Effector memory CD4-positive, alpha-beta T cell (primary cell): ENCODE results near the gene DNAJC12.

Experiments
- DNase-seq, 3 donors: peaks; one replicate each; pipeline ENCODE4 v3.0.0-alpha.2; 2020
- H3K27ac ChIP-seq: 2 replicates; pipeline ENCODE4 v1.7.0; 2013; ENCODE audit warnings: mild to moderate bottlenecking, low read length, moderate library complexity; ENCODE audit not compliant: insufficient read depth, poor library complexity, severe bottlenecking
- H3K27me3 ChIP-seq: replicated peaks from 2 replicates; pipeline ENCODE4 v1.7.0; 2013; ENCODE audit warnings: mild to moderate bottlenecking, low read length; ENCODE audit not compliant: insufficient read depth, control insufficient read depth, poor library complexity, severe bottlenecking
- H3K36me3 ChIP-seq: 2 replicates; pipeline ENCODE4 v1.7.0; 2013; ENCODE audit warnings: mild to moderate bottlenecking, low read length, moderate library complexity; ENCODE audit not compliant: control insufficient read depth, insufficient read depth
- H3K4me1 ChIP-seq: 2 replicates; pipeline ENCODE4 v1.7.0; 2013; ENCODE audit warnings: low read length, mild to moderate bottlenecking; ENCODE audit not compliant: control insufficient read depth, insufficient read depth, poor library complexity, severe bottlenecking
- H3K4me3 ChIP-seq: 2 replicates; pipeline ENCODE4 v1.7.0; 2013; ENCODE audit warnings: low read length, low read depth, mild to moderate bottlenecking; ENCODE audit not compliant: insufficient read depth, poor library complexity, severe bottlenecking
- H3K9me3 ChIP-seq: 2 replicates; pipeline ENCODE4 v1.7.0; 2013; ENCODE audit warnings: mild to moderate bottlenecking, low read length, moderate library complexity; ENCODE audit not compliant: control insufficient read depth

DNAJC12 gene

DNA sequence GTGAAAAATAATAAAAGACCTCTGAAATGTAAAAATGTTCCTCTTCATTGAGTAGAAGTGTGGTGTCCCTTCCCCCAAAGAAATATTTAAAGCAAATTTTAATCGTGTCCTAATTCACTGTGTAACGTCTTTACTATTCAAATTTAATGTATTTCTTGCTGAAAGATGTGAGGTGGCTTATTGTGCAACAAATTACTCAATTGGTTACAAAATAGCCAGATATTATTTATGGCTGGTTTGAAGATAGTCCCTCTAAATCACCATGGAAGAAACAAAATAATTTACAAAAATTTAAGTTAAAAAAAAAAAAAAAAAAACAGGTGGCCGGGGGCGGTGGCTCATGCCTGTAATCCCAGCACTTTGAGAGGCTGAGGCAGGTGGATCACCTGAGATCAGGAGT, 43.7 kb downstream of the DNAJC12 start:
- no peak for DNase-seq
- H3K27ac ChIP-seq, result no peak overlapping the region

DNA sequence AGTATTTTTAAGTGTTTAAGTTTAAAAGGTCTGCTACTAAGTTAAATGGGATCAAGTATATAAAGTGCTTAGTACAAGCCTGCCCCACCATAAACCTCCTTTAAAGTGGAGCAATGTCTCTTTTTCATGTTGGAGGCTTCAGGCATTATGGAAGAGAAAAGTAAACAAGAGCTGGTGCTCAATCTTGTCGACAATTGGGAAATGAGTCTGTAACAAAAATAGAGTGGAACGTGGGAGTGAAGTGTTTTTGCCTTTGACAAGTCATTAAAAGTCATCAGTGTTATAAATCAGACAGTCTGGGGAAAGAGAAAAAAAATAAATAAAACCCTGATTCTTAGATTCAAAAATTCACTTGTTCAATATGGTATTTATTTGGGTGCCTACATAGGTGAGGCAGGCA, 44.7 kb downstream of the DNAJC12 start:
- no peak overlapping the region for H3K27ac ChIP-seq
- no peaks in the 10 kb centered on the region for H3K27me3 ChIP-seq
- H3K4me1 ChIP-seq, result no peaks in the 10 kb centered on the region
- H3K36me3 ChIP-seq, result no peaks in the 10 kb centered on the region
- no peak for DNase-seq
- H3K9me3 ChIP-seq, result no peaks in the 10 kb centered on the region
- no peak overlapping the region for H3K4me3 ChIP-seq

More for the DNA sequence above, 43.7 kb downstream of the DNAJC12 start:
- H3K4me3 ChIP-seq, result no peak overlapping the region
- no peaks in the 10 kb centered on the region for H3K4me1 ChIP-seq
- no peaks in the 10 kb centered on the region for H3K9me3 ChIP-seq
- H3K27me3 ChIP-seq, result no peaks in the 10 kb centered on the region
- no peaks in the 10 kb centered on the region for H3K36me3 ChIP-seq

DNA sequence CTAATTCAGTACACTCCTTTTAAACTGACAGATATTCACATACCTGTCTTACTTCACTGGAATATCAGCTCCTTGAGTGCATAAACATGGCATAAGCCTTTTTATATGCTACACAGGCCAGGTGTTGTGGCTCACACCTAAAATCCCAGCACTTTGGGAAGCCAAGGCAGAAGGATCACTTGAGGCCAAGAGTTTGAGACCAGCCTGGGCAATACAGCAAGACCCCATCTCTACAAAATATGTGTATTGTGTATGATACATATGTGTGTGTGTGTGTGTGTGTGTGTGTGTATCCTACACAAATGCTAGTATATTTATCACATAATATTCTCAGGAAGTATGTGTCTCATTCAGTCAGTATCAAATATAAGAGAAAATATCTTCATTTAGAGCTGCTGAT, 45.3 kb downstream of the DNAJC12 start:
- no peaks in the 10 kb centered on the region for H3K27me3 ChIP-seq
- no peak for DNase-seq
- H3K4me3 ChIP-seq, result no peak overlapping the region
- no peaks in the 10 kb centered on the region for H3K9me3 ChIP-seq
- H3K36me3 ChIP-seq, result no peaks in the 10 kb centered on the region
- H3K4me1 ChIP-seq, result no peaks in the 10 kb centered on the region
- no peak overlapping the region for H3K27ac ChIP-seq

DNA sequence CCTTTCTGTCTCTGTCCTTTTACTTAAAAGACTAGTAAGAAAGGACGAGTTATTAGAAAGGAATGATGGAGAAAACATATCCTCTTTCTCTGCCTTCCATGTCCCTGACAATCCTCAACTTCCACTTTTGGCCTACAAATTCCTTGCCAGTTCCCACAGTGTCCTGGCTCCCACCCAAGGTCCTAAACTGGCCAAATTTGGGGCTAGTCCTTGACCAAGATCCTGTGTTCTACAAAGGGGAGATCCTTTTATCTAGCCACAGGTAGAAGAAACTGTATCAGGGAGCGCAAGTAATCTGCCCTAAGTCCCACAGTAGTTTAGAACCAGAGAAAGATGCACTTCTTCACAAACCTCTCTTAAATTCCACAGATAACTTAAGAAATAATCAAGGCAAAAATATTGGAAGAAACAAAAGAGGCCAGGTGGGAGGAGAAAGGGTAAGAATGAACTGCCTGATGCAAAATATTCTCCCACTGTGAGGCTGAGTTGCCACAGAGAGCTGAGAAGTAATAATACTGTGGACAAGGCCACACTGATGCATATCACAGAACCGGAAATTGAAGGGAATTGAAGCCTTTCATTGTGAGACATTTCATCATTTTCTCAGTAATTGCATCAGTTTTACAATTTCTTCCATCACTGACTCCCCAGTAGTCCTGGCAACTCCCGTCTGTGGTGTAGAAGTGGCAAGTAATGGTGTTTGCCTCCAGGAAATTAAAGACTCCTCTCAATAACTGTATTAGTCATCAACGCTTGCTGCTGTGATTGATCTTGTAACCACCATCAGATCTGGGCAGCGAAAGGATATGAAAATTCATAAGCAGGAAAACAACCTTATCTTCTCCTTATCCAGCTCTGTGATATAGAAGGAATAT, 47.2 kb downstream of the DNAJC12 start:
- no peaks in the 10 kb centered on the region for H3K4me1 ChIP-seq
- no peaks in the 10 kb centered on the region for H3K36me3 ChIP-seq
- H3K27me3 ChIP-seq, result no peaks in the 10 kb centered on the region
- H3K9me3 ChIP-seq, result no peaks in the 10 kb centered on the region
- H3K4me3 ChIP-seq, result no peak overlapping the region
- H3K27ac ChIP-seq, result no peak overlapping the region
- no peak for DNase-seq

DNA sequence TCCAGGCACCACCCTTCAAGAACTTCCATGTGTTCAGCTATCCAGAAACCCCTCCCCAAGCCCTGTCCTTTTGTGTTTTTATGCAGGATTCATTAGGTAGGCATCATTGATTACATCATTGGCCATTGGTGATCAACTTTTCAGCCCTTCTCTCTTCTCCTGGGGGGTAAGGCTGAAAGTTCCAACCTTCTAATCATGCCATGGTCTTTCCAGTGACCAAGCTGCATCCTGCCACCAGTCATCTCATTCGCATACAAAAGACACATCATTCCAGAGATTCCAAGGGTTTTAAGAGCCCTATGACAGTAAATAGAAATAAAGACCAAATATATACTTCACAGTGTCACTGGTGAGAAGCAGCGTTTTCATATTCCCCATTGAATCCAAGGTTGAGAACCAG, 48.2 kb downstream of the DNAJC12 start:
- no peak for DNase-seq

DNA sequence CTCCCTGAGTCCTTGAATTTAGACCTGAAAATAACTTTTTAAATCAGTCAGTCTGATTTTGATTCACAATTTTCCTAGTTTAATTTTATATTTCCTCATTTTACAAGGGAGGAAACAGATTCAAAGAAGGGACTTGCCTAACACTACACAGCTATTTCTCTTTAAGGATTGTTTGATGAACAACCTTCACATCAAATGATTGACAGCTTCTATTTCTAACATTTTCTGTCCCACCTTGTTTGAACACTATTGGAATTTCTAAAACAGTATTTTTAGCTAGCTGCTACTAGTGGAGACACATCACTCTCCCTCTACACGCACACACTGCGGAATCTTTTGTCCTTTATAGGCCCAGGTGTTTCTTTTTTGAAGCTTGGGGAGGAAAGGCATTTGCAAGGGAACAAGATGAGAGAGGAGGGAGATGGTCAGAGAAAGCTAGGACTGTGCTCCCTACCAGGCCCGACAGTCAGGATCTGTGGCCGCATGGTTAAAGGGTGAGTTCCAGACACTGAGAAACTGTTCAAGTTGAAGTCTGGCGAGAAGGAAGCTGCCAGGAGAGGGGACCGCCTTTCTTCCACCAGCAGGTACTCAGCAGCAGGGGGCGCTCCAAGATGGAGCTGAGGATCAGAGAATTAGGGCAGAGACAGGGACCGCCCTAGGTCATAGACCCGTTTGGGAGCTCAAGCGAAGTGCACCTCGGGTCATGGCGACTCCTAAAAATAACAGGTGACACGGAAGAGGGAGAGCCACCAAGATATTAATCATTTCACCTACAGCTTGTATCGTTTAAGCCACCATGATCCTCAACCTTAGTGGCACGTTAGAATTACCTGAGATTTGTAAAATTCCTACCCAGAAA, 49.7 kb downstream of the DNAJC12 start:
- peak; percentile 27 to 57 (median 37) for DNase-seq
- Histone ChIP-seq H3K27ac (no peak overlapping the region), H3K36me3 (no peaks in the 10 kb centered on the region), H3K4me3 (no peak overlapping the region), H3K4me1 (no peaks in the 10 kb centered on the region), H3K27me3 (no peaks in the 10 kb centered on the region), H3K9me3 (no peaks in the 10 kb centered on the region)

More for the DNA sequence above, 48.2 kb downstream of the DNAJC12 start:
- H3K27ac ChIP-seq, result no peak overlapping the region
- H3K4me3 ChIP-seq, result no peak overlapping the region
- H3K27me3 ChIP-seq, result no peaks in the 10 kb centered on the region
- H3K4me1 ChIP-seq, result no peaks in the 10 kb centered on the region
- no peaks in the 10 kb centered on the region for H3K36me3 ChIP-seq
- H3K9me3 ChIP-seq, result no peaks in the 10 kb centered on the region

DNA sequence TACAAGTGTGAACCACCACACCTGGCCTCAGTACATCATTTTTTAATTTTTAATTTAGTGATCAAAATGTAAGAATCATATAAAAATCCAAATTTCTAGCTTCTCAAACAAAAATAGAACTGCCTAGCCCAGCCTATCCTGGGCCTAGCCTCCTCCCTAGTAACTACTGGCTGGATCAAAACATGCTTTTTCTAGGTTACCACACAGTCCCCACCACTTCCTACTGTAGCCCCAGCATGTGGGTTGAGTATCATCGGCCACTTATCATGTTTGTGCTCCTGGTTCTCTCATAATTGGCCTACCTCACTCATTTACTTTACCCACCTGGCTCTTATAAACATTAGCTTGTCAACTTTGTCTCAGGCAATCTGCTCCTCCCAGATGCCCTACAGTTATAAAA, 52.9 kb downstream of the DNAJC12 start:
- no peaks in the 10 kb centered on the region for H3K36me3 ChIP-seq
- no peaks in the 10 kb centered on the region for H3K4me1 ChIP-seq
- H3K27ac ChIP-seq, result no peak overlapping the region
- no peak overlapping the region for H3K4me3 ChIP-seq
- H3K27me3 ChIP-seq, result no peaks in the 10 kb centered on the region
- DNase-seq, result no peak
- no peaks in the 10 kb centered on the region for H3K9me3 ChIP-seq

DNA sequence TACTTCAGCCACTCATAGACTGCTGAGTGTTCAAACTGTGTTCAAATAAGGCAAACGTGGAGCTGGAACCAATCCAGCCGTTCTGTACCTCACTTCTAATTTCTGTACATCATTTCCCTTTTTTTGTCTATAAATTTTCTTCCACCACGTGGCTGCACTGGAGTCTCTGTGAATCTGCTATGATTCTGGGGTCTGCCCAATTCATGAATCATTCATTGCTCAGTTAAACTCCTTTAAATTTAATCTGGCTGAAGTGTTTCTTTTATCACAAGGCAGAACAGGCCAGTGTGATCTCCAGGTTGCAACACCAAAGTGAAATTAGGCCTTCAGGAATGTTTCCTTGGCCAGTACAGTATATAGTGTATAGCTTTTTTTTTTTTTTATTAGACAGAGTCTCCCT, 53.5 kb downstream of the DNAJC12 start:
- Histone ChIP-seq H3K9me3 (no peaks in the 10 kb centered on the region), H3K27me3 (no peaks in the 10 kb centered on the region), H3K4me1 (no peaks in the 10 kb centered on the region), H3K36me3 (no peaks in the 10 kb centered on the region), H3K4me3 (no peak overlapping the region), H3K27ac (no peak overlapping the region)
- no peak for DNase-seq

DNA sequence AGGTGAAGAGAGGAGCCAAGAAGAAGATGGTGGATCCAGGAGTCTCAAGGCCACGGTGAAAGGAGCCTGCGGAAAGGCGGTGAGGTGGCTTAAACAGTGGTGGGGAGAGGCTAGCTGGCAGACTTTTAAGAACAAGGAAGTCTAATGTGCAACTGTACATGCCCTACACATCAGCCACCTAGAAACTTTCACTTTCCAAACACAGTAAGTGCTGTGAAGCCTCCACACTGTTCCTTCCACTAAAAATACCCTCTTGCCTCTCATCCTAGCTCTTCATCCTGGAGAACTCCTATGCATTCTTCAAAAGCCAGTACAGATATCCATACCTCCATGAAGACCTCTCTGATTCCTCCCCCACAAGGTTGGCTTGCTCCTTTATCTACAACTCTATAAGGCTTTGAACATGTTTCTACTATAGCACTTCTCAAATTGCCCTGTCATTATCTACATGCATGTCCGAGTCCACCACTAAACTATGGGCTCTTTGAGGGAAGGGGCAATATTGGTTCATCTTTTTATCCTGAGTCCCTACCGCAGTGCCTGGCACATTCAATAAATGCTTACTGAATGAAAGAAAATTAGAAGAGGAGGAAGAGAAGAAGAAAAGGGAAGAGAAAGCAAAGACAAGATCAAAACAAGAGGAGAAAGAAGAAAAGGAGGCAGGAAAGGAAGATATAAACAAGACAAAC, 54.2 kb downstream of the DNAJC12 start:
- H3K4me3 ChIP-seq, result no peak overlapping the region
- DNase-seq, result no peak
- no peak overlapping the region for H3K27ac ChIP-seq
- no peaks in the 10 kb centered on the region for H3K9me3 ChIP-seq
- H3K36me3 ChIP-seq, result no peaks in the 10 kb centered on the region
- H3K27me3 ChIP-seq, result no peaks in the 10 kb centered on the region
- H3K4me1 ChIP-seq, result no peaks in the 10 kb centered on the region
